Activated effector memory CD4-positive, alpha-beta T cell treated with Interleukin-2 at 50 U/mL for 16 hours (primary cell): ENCODE results near the gene TATDN3.
"Not testable (repeated sequence)": the region's sequence is repeated elsewhere in the genome, so short reads cannot be mapped to it uniquely, and the experiment has no call there.

Source experiments
- DNase-seq: peaks from one replicate; pipeline ENCODE4 v3.0.0-alpha.2; 2020

The TATDN3 gene

DNA sequence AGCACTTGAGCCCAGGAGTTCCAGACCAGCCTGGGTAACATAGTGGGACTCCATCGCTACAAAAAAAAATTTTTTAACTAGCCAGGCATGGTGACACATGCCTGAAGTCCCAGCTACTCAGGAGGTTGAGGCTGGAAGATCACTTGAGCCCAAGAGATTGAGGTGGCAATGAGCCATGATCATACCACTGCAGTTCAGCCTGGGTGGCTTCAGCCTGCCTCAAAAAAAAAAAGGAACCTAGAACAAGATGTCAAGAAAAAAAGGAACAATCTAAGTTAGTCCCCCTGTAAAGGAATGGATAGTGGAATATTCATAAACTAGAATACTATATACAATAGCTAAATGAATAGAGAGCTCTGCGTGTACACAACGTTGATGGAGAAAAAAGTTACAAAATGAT is 14.5 kb upstream of the TATDN3 start:
- DNase-seq = no peak

DNA sequence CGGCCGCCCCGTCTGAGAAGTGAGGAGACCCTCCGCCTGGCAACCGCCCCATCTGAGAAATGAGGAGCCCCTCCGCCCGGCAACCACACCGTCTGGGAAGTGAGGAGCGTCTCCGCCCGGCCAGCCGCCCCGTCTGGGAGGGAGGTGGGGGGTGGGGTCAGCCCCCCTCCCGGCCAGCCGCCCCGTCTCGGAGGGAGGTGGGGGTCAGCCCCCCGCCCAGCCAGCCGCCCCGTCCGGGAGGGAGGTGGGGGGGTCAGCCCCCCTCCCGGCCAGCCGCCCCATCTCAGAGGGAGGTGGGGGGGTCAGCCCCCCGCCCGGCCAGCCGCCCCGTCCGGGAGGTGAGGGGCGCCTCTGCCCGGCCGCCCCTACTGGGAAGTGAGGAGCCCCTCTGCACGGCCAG is 12.6 kb upstream of the TATDN3 start:
- not testable (repeated sequence) for DNase-seq

DNA sequence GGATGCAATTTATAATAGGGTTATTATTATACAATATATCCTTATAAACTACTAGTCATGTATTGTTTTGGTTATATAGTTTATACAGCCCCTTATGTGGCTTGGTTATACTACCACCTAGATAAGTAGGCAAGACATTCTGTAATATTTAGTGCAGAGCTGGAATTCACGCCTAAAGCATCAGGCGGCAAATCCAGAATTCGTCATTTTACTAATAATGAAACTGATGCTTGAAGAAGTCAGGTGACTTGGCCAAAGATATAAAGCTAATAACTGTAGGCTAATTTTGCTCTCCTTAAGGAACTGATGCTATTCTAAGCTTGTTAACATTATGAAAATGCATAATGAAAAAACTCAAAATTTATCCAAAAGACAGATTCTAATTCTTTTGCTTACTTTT is 10.9 kb upstream of the TATDN3 start:
- DNase-seq = no peak

DNA sequence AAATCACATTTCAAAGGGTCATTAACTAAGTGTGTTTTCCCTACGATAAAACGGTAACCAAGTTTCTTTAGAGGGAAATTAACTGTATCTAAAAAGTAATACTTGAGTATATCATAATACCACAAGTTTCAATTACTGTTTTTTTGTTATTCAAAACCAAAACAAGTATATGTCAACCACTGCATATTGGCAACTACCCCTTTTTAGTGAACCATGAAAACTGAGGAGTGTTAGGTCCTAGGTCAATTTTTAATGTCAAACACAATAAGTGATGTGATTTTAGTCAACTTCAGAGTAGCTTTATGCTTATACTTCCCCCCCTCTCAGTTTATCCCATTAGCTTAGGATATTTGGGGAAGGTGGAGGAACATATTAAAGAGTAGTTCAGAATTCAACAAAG is 10.5 kb upstream of the TATDN3 start:
- DNase-seq = no peak

DNA sequence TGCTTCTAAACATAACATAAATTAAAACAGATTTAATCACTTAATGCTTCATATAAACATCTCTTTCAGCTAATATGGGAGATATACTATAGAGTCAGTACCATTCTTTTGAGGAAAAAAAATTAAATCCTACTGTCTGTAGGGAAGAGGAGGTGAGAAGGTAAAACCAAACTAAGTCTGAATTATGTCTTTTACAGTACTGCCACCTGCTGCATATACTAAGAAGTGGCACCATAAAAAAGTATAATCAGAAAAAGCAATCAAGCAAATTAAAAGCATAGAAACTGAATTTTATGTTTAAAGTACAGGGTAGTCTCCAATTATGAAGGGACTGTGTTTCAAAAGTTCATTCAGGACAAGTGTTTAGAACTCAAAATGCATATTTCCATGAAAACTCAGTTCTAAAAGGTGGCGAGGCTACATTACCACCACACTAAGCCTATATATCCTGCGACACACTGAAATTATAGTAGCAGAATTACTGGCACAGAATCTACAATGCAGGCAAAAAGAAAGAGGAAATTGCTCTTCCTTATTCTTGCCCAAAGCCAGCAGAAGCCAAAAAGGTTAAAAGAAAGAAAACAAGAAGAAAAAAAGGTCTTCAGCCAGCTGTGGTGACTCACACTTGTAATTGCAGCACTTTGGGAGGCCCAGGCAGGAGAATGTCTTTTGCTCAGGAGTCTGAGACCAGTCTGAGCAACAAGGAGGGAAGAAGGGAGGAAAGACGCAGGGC is 9.1 kb upstream of the TATDN3 start:
- DNase-seq = no peak

DNA sequence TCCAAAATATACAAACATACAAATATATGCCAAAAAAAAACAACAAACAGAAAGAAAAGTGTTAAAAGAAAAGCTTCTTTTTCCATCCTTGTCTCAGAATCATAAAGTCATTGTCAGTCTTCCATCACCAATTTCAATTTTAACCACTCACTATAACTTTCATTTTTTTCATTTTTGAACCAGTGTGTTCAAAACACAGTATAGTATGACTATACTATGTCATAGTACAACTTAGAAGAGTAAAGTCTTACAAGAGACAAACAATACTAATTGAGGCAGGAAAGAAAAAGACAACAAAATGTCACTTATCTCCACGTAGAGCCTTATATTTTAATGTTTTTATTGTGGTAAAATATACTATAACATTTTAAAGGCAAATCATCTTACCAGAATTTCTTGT is 7.7 kb upstream of the TATDN3 start:
- DNase-seq = no peak

DNA sequence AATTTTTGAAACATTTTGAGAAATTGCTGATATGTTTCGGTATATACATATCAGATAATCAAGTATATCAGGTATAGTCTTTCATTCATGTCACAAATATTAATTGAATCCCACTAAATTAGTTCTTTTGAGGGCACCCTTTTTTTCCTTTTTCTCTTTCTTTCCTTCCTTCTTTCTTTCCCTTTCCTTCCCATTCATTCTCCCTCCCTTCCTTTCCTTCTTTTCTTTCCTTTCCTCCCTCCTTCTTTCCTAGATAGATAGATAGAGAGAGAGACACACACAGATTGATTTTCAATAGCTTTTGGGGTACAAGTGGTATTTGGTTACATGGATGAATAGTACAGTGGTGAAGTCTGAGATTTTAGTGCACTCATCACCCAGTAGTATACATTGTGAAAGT is 5.8 kb upstream of the TATDN3 start:
- no peak for DNase-seq

DNA sequence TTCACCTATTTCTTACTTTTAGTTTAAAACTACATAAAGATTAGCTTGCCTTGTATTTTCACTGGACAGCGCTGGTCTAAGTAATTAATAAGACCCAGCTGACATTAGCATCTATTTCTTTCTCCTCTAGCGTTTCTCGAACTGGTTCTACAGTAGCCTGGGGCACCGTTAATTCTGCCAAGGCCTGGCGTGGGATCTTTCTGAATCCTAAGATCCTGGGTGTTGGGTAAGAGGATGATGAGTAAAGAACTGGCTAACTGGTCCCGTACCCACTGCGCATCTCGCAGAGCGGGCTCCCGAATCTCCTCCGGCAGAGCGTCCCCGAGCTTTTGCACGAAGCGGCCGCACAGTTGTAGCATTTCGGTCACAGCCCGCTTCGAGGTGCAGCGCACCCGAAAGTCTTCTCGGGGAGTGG is 426 bp upstream of the TATDN3 start:
- DNase-seq = no peak

DNA sequence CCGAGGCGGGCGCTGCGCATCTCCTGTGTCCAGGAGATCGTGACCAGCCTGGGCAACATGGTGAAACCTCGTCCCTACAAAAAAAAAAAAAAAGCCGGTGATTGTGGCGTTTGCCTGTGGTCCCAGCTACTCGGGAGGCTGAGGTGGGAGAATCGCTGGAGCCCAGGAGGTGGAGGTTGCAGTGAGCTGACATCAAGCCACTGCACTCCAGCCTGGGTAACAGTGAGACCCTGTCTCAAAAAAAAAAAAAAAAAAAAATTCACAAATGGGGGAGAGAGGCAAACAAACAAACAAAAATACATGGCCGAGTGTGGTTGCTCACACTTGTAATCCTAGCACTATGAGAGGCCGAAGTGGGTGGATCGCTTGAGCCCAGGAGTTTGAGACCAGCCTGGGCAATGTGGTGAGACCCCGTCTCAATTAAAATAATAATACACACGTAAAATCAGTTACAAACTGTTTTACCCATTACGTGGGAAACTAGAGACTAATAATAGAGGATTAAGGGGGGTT is 758 bp downstream of the TATDN3 start:
- no peak for DNase-seq

DNA sequence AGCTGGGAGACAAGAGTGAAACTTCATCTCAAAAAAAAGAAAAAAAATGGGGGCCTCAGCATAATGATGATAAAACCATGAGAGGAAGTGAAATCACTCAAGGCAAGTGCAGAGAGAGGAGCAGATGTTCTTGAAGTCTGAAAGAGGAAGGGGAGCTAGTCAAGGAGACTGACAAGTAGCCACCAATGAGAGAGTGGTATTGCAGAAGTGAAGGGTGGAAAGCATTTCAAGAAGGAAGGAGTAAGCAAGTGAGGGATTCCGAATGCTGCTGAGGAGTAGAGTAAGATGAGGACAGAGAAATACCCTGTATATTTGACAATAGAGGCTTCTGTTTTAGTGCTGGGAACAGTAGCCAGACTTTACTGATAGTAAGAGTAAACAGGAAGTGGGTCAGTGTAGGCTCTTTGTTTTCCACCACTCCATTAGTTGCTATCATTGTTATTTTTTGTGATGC is 2.9 kb downstream of the TATDN3 start:
- no peak for DNase-seq

DNA sequence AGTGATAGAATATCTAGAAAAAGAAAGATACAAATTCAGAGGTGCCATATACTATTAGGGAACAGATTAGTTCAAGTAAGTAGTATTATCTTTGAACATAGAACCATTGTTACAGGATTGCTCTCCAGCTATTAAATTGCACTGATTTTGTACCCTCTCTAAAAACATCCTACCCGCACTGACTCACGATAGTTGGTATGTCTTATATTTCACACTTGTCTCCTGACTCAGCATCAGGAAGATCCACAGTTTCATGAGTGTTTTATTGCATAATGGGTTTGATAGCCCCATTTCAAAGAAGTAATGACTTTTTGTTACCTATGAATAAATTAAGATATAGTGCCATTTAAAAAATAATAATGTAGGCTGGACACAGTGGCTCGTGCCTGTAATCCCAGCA is 6.0 kb downstream of the TATDN3 start:
- no peak for DNase-seq

DNA sequence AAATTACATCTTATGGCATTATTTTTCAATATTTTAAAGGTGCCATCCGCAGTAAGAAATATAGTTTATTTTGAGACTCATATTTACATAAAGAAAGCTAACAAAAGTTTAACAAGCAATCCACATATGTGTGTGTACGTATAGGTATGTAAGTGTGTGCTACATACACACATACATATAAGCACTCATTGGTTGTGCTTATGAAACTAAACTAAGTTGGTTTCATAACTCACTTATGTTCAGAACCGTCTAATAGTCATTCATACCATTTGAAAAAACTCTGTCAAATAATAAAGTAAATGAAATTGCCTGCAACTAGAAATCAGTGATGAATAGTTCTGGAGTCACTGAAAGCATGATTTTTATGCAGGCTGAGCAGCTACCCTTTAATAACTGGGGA is 14.1 kb downstream of the TATDN3 start:
- DNase-seq = no peak

DNA sequence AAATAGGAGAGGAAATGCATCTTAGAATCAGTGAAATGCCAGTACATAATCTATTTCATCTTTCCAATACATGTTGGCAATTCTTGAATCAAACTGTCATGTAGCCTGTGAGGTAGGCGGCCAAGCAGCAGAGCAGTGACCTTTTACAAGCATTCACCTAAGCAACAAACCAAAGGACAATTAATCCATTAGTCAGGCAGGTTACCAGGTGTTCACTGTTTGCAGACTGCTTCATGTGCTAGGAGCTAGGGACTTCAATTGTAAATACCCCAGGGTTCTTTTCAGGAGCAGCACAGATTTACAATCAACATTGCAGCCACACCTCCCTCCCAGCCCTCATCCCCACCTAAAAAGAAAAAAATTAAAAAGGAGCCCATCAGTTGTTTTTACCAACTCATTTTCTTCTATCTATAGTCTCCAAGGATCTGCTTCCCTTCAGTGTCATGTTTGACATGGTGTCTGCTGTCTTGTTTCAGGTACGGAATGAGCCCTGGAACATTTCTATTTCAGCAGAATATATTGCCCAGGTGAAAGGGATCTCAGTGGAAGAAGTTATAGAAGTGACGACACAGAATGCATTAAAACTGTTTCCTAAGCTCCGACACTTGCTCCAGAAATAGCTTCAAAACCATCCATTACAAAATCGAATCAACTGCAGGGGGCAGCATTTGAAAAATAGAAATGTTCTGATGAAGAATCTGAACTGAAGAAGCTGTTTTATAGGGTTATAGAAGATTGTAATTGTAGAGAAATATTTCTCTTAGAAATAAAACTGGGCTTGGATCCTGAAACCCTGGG is 23.0 kb downstream of the TATDN3 start:
- DNase-seq = no peak

DNA sequence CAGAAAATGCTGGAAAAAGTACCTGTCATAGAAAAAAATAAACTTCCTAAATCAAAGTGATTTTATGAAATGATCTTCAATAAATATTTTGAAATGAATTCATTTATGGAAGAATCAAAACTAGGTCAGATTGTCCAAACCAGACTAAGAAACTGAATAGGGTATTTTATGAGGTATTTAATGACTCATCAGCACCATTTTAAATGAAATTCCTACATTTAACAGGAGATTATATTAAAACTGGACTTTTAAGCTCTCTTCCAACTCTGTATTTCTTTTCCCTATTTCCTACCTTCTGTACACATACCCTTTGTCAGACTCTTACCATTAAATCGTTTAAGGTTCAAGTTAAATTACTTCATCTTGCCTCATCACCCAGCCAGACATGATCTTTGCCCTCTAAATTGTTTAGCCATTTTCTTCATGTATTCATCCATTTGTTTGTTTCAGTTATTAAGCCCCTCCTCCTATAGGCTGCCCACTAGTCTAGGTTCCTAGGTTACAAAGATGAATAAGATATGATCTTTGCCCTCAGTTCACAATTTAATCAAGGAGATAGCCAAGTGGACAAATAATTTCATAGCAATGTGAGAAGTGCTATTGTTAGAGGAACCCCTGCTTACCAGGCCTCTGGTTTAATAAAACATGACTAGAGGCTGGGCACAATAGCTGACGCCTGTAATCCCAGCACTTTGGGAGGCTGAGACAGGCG is 25.0 kb downstream of the TATDN3 start:
- DNase-seq = no peak

DNA sequence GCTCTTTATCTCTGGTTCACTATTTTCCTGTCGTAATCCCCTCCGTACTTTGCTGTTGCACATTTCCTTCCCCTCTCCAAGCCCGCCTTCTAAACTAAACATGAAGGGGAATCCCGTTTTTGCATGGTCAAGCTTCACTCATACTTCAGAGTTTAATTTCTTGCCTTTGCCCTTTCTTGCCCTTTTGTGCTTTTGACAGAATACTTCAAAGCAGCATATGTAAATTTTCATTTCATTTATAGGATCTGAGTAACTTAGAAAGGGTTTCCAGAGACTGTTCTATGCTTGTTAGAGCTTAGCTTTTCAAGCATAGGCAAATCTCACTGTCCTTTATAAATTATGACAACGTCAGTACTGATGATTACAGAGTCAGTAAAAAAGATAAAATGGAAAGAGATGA is 28.0 kb downstream of the TATDN3 start:
- no peak for DNase-seq

DNA sequence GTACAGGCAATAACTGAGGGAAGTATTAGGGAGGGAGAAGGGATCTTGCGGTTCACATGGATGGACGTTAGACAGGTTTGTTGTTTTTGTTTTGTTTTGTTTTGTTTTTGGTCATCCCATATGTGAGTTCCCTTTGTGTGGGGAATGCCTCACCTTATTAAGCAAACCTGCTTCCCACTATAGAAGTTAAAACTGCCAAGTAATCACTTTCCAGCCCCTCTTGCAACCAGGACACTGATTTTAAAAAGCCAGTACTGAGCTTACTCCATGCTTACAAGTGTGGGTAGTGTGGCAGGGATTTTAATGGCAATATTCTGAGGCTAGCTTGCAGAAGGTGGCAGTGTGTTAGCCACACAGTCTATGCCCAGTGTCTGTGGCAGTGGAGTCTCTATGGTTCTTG is 29.3 kb downstream of the TATDN3 start:
- no peak for DNase-seq

DNA sequence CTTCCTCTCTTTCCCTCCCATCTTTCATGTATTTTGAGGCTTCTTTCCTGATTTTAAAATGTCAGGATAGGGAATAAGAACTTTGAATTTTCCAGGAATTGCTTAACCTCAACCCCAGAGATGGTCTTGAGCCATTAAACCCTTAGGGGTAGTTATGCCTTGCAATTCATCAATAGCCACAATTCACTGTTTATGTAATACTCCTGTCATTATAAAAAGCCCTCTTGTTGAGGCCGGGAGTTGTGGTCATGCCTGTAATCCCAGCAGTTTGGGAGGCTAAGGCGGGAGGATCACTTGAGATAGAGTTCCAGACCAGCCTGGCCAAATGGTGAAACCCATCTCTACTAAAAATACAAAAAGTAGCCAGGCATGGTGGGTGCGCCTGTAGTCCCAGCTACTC is 31.3 kb downstream of the TATDN3 start:
- DNase-seq = no peak

DNA sequence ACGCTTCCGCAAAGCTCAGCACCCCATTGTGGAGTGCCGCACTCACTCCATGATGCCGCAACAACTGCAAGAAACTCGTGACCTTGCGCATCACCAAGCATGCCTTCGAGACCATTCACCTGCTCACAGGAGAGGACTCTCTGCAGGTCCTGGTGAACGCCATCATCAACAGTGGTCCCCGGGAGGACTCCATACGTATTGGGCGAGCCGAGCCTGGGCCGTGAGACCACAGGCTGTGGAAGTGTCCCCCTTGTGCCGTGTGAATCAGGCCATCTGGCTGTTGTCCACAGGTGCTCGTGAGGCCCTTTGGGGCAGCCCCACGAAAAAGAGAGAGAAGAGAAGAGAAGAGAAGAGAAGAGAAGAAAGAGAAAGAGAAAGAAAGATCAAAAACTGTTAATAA is 32.5 kb downstream of the TATDN3 start:
- DNase-seq = no peak

DNA sequence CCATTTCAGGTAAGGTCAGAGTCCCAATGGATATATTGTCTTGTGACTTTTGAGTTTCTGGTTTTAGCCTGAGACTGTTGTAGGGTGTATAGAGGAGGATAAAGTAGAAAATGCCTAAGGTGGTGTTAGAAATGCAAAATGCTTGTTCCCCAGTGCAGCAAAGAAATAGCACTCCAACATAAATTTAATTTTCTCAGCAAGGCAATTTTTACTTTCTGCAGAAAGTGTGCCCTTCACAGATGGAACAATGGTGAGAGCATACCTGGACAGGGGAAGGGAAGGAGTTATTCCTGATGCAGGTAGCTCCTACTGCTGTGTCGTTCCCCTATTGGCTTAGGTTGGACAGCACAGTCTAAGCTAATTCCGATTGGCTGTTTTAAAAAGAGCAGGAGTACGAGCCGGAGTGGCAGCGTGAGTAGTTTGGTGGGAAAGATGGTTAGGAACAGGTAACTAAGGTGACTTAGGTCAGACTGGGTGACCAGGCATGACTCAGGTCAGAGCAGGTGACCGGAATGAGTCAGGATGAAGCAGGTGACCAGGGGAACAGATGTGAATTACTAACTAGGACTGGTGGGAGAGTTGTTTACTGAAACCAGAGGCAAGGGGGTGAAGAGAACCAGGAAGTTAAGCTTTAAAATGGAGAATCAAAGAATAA is 34.2 kb downstream of the TATDN3 start:
- DNase-seq = no peak

DNA sequence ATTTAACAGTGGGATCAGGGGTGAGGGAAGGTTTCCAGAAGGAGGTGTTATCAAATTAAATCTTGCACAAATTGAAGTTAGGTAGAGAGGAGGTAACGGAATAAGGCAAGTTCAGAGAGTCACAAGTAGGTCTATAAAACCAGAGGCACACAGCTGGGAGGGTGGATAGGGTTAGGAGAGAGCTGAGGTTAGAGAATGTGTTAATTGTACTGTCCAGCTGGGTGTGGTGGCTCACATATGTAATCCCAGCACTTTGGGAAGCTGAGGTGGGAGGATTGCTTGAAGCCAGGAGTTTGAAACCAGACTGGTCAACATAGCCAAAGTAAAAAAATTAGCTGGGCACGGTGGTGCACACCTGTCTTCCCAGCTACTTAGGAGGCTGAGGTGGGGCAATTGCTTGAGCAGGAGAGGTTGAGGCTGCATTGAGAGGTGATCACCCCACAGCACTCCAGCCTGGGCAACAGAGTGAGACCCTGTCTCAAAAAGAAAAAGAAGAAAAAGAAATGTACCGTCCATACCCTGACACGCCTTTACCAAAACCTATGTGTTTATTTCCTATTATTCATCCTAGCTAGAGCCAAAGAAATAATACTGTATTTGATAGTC is 35.6 kb downstream of the TATDN3 start:
- DNase-seq = no peak

DNA sequence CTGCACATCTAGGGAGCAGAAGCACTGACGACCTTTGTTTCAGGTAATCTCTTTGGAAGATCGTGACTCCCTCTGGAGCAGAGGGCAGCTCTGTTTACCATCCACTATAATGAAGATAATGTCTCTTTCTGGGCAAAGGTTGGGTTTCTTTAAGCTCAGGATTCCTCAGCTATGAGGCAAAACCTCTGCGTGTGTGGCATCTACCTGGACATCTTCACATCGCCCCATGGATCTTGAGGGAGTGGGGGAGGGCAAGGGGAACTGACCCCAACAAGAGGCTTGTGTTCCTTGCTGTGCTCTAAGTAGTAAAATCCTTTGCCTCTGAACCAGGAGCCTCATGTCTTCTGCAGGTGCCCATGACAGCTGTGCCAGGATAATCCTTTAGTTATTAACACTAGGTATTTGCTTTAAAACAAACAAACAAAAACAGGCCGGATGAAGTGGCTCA is 36.2 kb downstream of the TATDN3 start:
- DNase-seq = no peak

DNA sequence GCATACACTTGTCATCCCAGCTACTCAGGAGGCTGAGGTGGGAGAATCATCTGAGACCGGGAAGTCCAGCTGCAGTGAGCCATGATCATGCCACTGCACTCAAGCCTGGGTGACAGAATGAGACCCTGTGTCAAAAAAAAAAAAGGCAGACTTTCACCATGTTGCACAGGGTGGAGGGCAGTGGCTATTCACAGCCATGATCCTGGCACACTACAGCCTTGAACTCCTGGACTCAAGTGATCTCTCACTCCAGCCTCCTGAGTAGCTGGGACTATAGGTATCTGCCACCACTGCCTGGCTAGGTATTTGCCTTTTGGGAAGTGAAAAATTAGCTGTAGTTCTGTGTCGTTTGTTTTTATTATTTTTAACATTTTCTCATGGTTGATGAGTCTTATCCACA is 36.7 kb downstream of the TATDN3 start:
- DNase-seq = no peak
